NCI-H2196 treated with DMSO at 0.1 percent for 48 hours (cell line): ENCODE measurements around the gene ZNF684.
"Not testable (repeated sequence)": the region's sequence is repeated elsewhere in the genome, so short reads cannot be mapped to it uniquely, and the experiment has no call there.

ENCODE experiments used
- DNase-seq: peaks from one replicate; lab custom pipeline; 2025; ENCODE audit not compliant: unreplicated experiment; lab: John Stamatoyannopoulos, UW

The ZNF684 gene

GRCh38 chr1:40567825-40568224 lies 36.4 kb downstream of the ZNF684 start:
- no peak for DNase-seq

GRCh38 chr1:40574805-40575204 lies 43.4 kb downstream of the ZNF684 start:
- not testable (repeated sequence) for DNase-seq

GRCh38 chr1:40575336-40575735 lies 43.9 kb downstream of the ZNF684 start:
- no peak for DNase-seq

- no peak for DNase-seq
Observed at GRCh38 chr1:40582116-40582515, 50.7 kb downstream of the ZNF684 start.

- no peak for DNase-seq
Observed at GRCh38 chr1:40583980-40584379, 52.5 kb downstream of the ZNF684 start.

GRCh38 chr1:40588586-40588985 lies 57.1 kb downstream of the ZNF684 start:
- no peak for DNase-seq

GRCh38 chr1:40592107-40592803 lies 60.8 kb downstream of the ZNF684 start:
- DNase-seq, result no peak

- no peak for DNase-seq
Observed at GRCh38 chr1:40593449-40594186, 62.2 kb downstream of the ZNF684 start.

GRCh38 chr1:40594187-40594531 lies 62.7 kb downstream of the ZNF684 start:
- DNase-seq, result no peak

- DNase-seq, result no peak
Observed at GRCh38 chr1:40595623-40596022, 64.2 kb downstream of the ZNF684 start.
